IPS DF 6.9 (cell line): ENCODE results near the gene DCTN4.

Experiments
- DNase-seq: peaks from one replicate; pipeline ENCODE4 v3.0.0-alpha.2; 2013; ENCODE audit warnings: low read depth, low spot score
- H3K27ac ChIP-seq: one replicate; pipeline ENCODE4 v1.5.1; 2013; ENCODE audit warnings: low read length, control low read depth
- H3K27me3 ChIP-seq: 2 replicates; pipeline ENCODE4 v1.6.1; 2013; ENCODE audit warnings: mild to moderate bottlenecking, low read length; ENCODE audit not compliant: control insufficient read depth, insufficient read depth
- H3K36me3 ChIP-seq: 2 replicates; pipeline ENCODE4 v1.6.1; 2013; ENCODE audit warnings: low read length; ENCODE audit not compliant: control insufficient read depth, insufficient read depth
- H3K4me1 ChIP-seq: 2 replicates; pipeline ENCODE4 v1.6.1; 2013; ENCODE audit warnings: low read length; ENCODE audit not compliant: control insufficient read depth, insufficient read depth
- H3K4me3 ChIP-seq: 2 replicates; pipeline ENCODE4 v1.5.1; 2013; ENCODE audit warnings: mild to moderate bottlenecking, low read length
- H3K9me3 ChIP-seq: 2 replicates; pipeline ENCODE4 v1.6.1; 2013; ENCODE audit warnings: low read length, inconsistent platforms; ENCODE audit not compliant: control insufficient read depth, insufficient read depth
- WGBS: extraction: QIAGEN DNeasy Blood & Tissue Kit; methylation state at CpG from one replicate; pipeline ENCODE4 v1.1.7; 2013; ENCODE audit warnings: mixed read lengths, missing lambda C conversion rate; ENCODE audit not compliant: insufficient read length, insufficient coverage; 5-methylcytosine and 5-hydroxymethylcytosine counted together

DCTN4 gene

DNA sequence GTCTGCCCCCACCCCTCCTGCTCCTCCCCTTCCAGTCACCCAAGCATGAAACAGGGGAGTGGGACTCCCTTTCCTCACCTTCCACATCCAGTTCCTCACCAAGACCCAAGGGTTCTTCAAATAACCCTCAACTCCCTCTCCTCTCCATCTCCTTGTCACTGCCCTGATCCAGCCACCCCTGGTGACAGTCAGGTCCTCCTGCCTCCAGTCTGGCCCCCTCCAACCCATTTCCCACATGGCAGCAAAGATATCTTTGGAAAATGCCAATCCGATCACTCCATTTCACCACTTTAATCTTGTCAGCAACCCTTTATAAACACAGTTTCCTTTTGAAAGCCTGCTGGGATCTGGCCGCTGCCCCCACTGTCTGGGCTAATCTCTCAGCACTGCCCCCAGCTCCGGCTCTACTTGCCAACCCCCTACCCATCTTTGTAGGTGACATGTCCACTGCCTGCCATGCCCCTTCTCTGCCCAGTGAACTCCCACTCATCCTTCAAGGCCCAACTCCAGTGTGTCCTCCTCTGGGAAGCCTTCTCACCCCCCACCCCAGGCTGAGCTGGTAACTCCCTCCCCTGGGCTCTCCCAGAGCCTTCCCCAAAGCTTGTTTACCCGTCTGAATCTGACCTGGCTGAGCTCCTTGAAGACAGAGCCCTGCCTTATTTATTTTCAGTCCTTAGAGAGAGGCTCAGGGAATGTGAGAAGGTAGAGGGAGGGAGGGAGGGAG, 98.5 kb downstream of the DCTN4 start:
- Histone ChIP-seq H3K9me3 (no peaks in the 10 kb centered on the region), H3K27ac (no peak overlapping the region), H3K27me3 (no peaks in the 10 kb centered on the region), H3K4me3 (no peak overlapping the region), H3K36me3 (no peaks in the 10 kb centered on the region), H3K4me1 (peaks cover 5% of the 10 kb centered on the region)
- no peak for DNase-seq
- WGBS: no CpG with 5 or more reads among the region's 4 CpGs

GRCh38 chr5:150659360-150660107, 99.3 kb downstream of the DCTN4 start:
- Histone ChIP-seq H3K27ac (no peak overlapping the region), H3K9me3 (no peaks in the 10 kb centered on the region), H3K4me1 (peaks cover 5% of the 10 kb centered on the region), H3K36me3 (no peaks in the 10 kb centered on the region), H3K4me3 (no peak overlapping the region), H3K27me3 (no peaks in the 10 kb centered on the region)
- no peak for DNase-seq
- no CpG with 5 or more reads among the region's 11 CpGs for WGBS

DNA sequence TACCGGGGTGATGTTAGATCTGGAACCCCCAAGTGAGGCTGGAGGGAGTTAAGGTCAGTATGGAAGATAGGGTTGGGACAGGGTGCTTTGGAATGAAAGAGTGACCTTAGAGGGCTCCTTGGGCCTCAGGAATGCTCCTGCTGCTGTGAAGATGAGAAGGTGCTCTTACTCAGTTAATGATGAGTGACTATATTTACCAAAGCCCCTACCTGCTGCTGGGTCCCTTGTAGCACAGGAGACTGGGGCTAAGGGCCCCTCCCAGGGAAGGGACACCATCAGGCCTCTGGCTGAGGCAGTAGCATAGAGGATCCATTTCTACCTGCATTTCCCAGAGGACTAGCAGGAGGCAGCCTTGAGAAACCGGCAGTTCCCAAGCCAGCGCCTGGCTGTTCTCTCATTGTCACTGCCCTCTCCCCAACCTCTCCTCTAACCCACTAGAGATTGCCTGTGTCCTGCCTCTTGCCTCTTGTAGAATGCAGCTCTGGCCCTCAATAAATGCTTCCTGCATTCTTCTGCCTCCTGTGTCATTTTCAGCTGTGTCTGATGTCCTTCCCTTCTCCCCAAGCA, 100.0 kb downstream of the DCTN4 start:
- no peak for DNase-seq
- H3K4me3 ChIP-seq: no peak overlapping the region
- no peaks in the 10 kb centered on the region for H3K27me3 ChIP-seq
- H3K9me3 ChIP-seq: no peaks in the 10 kb centered on the region
- H3K4me1 ChIP-seq: peaks cover 5% of the 10 kb centered on the region
- no peak overlapping the region for H3K27ac ChIP-seq
- WGBS: no CpG with 5 or more reads among the region's 3 CpGs
- no peaks in the 10 kb centered on the region for H3K36me3 ChIP-seq
